ENCODE measurements around the gene ATN1. TPM values are rescaled to one million over a fixed set of nuclear protein-coding genes. Genes with fewer than 3 reads are reported as not detected.

Gene ATN1
- total RNA-seq, 4 donors from 2014 or later: 11.5 to 31.5 (median 26.5) TPM

- Histone ChIP-seq H3K4me3 (no peak overlapping the region), H3K4me1 (peaks cover 22 to 28% of the 10 kb centered on the region in 2 donors), H3K27ac (peak overlapping the region; percentile 65 to 84 (median 72)), H3K9me3 (no peaks in the 10 kb centered on the region), H3K36me3 (peaks cover 0 to 41% of the 10 kb centered on the region in 2 donors), H3K27me3 (no peaks in the 10 kb centered on the region)
- intact Hi-C loops (cut with DNase I; ENCODE audit: low total_unique reads) (loop anchor here (5.0 kb wide), 2 partner anchors 92 to 143 kb away; partner anchors contain the start of genes C1RL and SPSB2), in situ Hi-C loops (cut with MboI; ENCODE audit: low sequenced_read_pairs in 4 of 4) (no loop called here)
- TF ChIP-seq POLR2A (IDR thresholded peaks at IDR 0.05) (no peak), CTCF (IDR thresholded peaks at IDR 0.05 in 4 of 5, conservative IDR thresholded peaks at IDR 0.05 in 1 of 5) (no peak)
- DNase-seq (peak in 1 of 2 donors; percentile 19), ATAC-seq (no peak)
These were observed 36.1 kb downstream of the ATN1 start for GRCh38 chr12:6963791-6964413.

GRCh38 chr12:6964605-6965025 lies 36.9 kb downstream of the ATN1 start:
- Histone ChIP-seq H3K27ac (peak overlapping the region; percentile 65 to 84 (median 72)), H3K4me1 (peaks cover 29 to 35% of the 10 kb centered on the region in 2 donors), H3K9me3 (no peaks in the 10 kb centered on the region), H3K4me3 (no peak overlapping the region), H3K27me3 (no peaks in the 10 kb centered on the region), H3K36me3 (peaks cover 0 to 45% of the 10 kb centered on the region in 2 donors)
- TF ChIP-seq CTCF (IDR thresholded peaks at IDR 0.05 in 4 of 5, conservative IDR thresholded peaks at IDR 0.05 in 1 of 5): no peak
- TF ChIP-seq POLR2A (IDR thresholded peaks at IDR 0.05): no peak
- ATAC-seq (no peak), DNase-seq (no peak)
- intact Hi-C loops (cut with DNase I; ENCODE audit: low total_unique reads): loop anchor here (1.0 to 5.0 kb wide), 3 partner anchors 40 to 143 kb away; partner anchors contain the start of genes C1RL and SPSB2
- in situ Hi-C loops (cut with MboI; ENCODE audit: low sequenced_read_pairs in 4 of 4): no loop called here

- H3K36me3 ChIP-seq: peaks cover 0 to 45% of the 10 kb centered on the region in 2 donors
These were observed 37.4 kb downstream of the ATN1 start for GRCh38 chr12:6965026-6965661.

GRCh38 chr12:6965714-6966113 lies 38.0 kb downstream of the ATN1 start:
- peak overlapping the region; percentile 65 to 84 (median 72) for H3K27ac ChIP-seq
- ATAC-seq (no peak), DNase-seq (no peak)
- no peak overlapping the region for H3K4me3 ChIP-seq
- peaks cover 0 to 45% of the 10 kb centered on the region in 2 donors for H3K36me3 ChIP-seq
- intact Hi-C loops (cut with DNase I; ENCODE audit: low total_unique reads) (loop anchor here (1.0 kb wide), 1 partner anchor 41 kb away; no protein-coding TSS in a partner anchor), in situ Hi-C loops (cut with MboI; ENCODE audit: low sequenced_read_pairs in 4 of 4) (no loop called here)
- no peaks in the 10 kb centered on the region for H3K27me3 ChIP-seq
- peaks cover 31 to 33% of the 10 kb centered on the region in 2 donors for H3K4me1 ChIP-seq
- H3K9me3 ChIP-seq: no peaks in the 10 kb centered on the region
- no peak for TF ChIP-seq CTCF (IDR thresholded peaks at IDR 0.05 in 4 of 5, conservative IDR thresholded peaks at IDR 0.05 in 1 of 5)
- TF ChIP-seq POLR2A (IDR thresholded peaks at IDR 0.05): no peak

More at GRCh38 chr12:6965026-6965661, 37.4 kb downstream of the ATN1 start:
- in situ Hi-C loops (cut with MboI; ENCODE audit: low sequenced_read_pairs in 4 of 4): no loop called here
- peak; percentile 60 to 77 for ATAC-seq
- intact Hi-C loops (cut with DNase I; ENCODE audit: low total_unique reads): loop anchor here (1.0 kb wide), 1 partner anchor 41 kb away; no protein-coding TSS in a partner anchor
- H3K9me3 ChIP-seq: no peaks in the 10 kb centered on the region
- DNase-seq: peak; percentile 71 to 86
- TF ChIP-seq POLR2A (IDR thresholded peaks at IDR 0.05) (no peak), CTCF (IDR thresholded peaks at IDR 0.05 in 4 of 5, conservative IDR thresholded peaks at IDR 0.05 in 1 of 5) (peak; percentile 88 to 92 (median 89))
- H3K27me3 ChIP-seq: no peaks in the 10 kb centered on the region
- peaks cover 33 to 37% of the 10 kb centered on the region in 2 donors for H3K4me1 ChIP-seq
- peak overlapping the region; percentile 65 to 84 (median 72) for H3K27ac ChIP-seq
- H3K4me3 ChIP-seq: no peak overlapping the region
